PC-9 (cell line): ENCODE measurements around the gene KIF17.

Experiments used
- EZH2 ChIP-seq: fragments of 200-600 bp; sonication (generic); IDR thresholded peaks from 2 replicates; pipeline ENCODE4 v1.8.0; 2017; ENCODE audit warnings: antibody characterized with exemption, low read depth
- TF ChIP-seq, protein P1 (sequence below): fragments of 200-600 bp; sonication (generic); conservative IDR thresholded peaks from 2 replicates; pipeline ENCODE4 v1.6.1; 2017; ENCODE audit warnings: mixed run types, antibody characterized with exemption, mild to moderate bottlenecking, moderate library complexity

DNA sequence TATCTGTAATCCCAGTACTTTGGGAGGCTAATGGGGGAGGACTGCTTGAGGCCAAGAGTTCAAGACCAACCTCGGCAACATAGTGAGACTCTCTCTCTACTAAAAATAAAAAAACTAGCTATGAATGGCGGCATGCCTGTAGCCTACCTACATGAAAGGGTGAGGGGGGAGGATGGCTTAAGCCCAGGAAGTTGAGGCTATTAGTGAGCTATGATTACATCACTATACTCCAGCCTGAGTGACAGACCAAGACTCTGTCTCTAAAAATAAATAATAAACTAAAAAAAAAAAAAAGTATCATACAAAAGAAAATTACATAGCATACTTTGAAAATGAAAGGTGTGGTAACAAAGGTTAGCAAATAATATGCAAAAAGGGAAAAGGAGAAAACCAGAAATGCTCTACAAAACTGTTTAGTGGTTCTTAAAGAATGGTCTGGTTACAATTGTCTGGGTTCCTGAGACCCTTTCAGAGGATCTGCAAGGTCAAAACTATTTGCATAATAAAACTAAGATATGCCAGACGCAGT, 33.7 kb upstream of the KIF17 start:
- TF ChIP-seq, protein P1, sequence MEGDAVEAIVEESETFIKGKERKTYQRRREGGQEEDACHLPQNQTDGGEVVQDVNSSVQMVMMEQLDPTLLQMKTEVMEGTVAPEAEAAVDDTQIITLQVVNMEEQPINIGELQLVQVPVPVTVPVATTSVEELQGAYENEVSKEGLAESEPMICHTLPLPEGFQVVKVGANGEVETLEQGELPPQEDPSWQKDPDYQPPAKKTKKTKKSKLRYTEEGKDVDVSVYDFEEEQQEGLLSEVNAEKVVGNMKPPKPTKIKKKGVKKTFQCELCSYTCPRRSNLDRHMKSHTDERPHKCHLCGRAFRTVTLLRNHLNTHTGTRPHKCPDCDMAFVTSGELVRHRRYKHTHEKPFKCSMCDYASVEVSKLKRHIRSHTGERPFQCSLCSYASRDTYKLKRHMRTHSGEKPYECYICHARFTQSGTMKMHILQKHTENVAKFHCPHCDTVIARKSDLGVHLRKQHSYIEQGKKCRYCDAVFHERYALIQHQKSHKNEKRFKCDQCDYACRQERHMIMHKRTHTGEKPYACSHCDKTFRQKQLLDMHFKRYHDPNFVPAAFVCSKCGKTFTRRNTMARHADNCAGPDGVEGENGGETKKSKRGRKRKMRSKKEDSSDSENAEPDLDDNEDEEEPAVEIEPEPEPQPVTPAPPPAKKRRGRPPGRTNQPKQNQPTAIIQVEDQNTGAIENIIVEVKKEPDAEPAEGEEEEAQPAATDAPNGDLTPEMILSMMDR: no peak
- TF ChIP-seq EZH2: no peak
